Testis (tissue), 3 donors: ENCODE data around the gene TNFRSF8. TPM values are rescaled to one million over a fixed set of nuclear protein-coding genes. Genes with fewer than 3 reads are reported as not detected.

Source experiments
- DNase-seq: peaks from one replicate; pipeline ENCODE4 v3.0.0-alpha.2; 2019
- H3K27ac ChIP-seq, 2 donors: fragments of 200-600 bp; sonication (generic); one replicate each; pipeline ENCODE4 v1.5.1; 2019
- H3K27me3 ChIP-seq: fragments of 200-600 bp; sonication (generic); one replicate; pipeline ENCODE4 v1.5.1; 2019
- H3K36me3 ChIP-seq: fragments of 200-600 bp; sonication (generic); one replicate; pipeline ENCODE4 v1.5.1; 2017; ENCODE audit warnings: low read depth; ENCODE audit errors: missing control alignments
- H3K4me1 ChIP-seq: fragments of 200-600 bp; sonication (generic); one replicate; pipeline ENCODE4 v1.5.1; 2019
- H3K4me3 ChIP-seq, 2 donors: fragments of 200-600 bp; sonication (generic); one replicate each; pipeline ENCODE4 v1.5.1; 2017 to 2019
- H3K9me3 ChIP-seq: fragments of 200-600 bp; sonication (generic); one replicate; pipeline ENCODE4 v1.5.1; 2017
- POLR2A ChIP-seq: fragments of 450-650 bp; IDR thresholded peaks from one replicate; pipeline ENCODE4 v1.6.1; 2017; ENCODE audit warnings: antibody characterized with exemption, mild to moderate bottlenecking, moderate library complexity
- WGBS, 2 donors: methylation state at CpG; one replicate each; pipeline ENCODE4 v1.1.5; 2018; 5-methylcytosine and 5-hydroxymethylcytosine counted together
- intact Hi-C: fragments of 100-400 bp; cut with DNase I; formaldehyde crosslinking; loops from one replicate; pipeline ENCODE4 v1.15.1; 2023; ENCODE audit warnings: low total_unique reads
- polyA plus RNA-seq: library from polyadenylated mRNA; stranded (reverse); fragments of 350-450 nt; fragmentation: Illumina TruSeq; extraction: RNeasy Lipid Tissue Mini Kit (QIAGEN cat#74804); gene quantifications from one replicate; pipeline ENCODE4 v1.2.3, GENCODE V29; 2014; ENCODE audit warnings: low read depth, low replicate concordance; ENCODE audit not compliant: insufficient read depth
- total RNA-seq, 2 donors: library from RNA; depleted of rRNA; stranded (reverse); fragments of >200 nt; gene quantifications; one replicate each; pipeline ENCODE4 v1.2.3, GENCODE V29; 2016
- TF ChIP-seq, protein P1 (sequence below), 3 experiments: fragments of 450-650 bp in 2 of 3; fragments of 200-600 bp in 1 of 3; sonication (generic) in 1 of 3; IDR thresholded peaks; one replicate each; pipeline ENCODE4 v1.5.1; 2016 to 2019; ENCODE audit warnings: antibody characterized with exemption in 3 of 3, mild to moderate bottlenecking in 2 of 3, moderate library complexity in 1 of 3

TNFRSF8 gene
- total and polyA plus RNA-seq, 3 donors from 2014 or later, result 5.0 to 6.9 (median 5.4) TPM

- no peak overlapping the region for H3K4me3 ChIP-seq
- intact Hi-C loops, result no loop called here
These were observed 121.0 kb downstream of the TNFRSF8 start for GRCh38 chr1:12184008-12184681.

GRCh38 chr1:12185036-12185917 is 122.2 kb downstream of the TNFRSF8 start:
- Histone ChIP-seq H3K27me3 (no peaks in the 10 kb centered on the region), H3K36me3 (no peaks in the 10 kb centered on the region), H3K27ac (peak overlapping the region; percentile 27 to 70), H3K4me3 (no peak overlapping the region), H3K4me1 (peaks cover 13% of the 10 kb centered on the region), H3K9me3 (no peaks in the 10 kb centered on the region)
- no peak for TF ChIP-seq POLR2A
- TF ChIP-seq, protein P1, sequence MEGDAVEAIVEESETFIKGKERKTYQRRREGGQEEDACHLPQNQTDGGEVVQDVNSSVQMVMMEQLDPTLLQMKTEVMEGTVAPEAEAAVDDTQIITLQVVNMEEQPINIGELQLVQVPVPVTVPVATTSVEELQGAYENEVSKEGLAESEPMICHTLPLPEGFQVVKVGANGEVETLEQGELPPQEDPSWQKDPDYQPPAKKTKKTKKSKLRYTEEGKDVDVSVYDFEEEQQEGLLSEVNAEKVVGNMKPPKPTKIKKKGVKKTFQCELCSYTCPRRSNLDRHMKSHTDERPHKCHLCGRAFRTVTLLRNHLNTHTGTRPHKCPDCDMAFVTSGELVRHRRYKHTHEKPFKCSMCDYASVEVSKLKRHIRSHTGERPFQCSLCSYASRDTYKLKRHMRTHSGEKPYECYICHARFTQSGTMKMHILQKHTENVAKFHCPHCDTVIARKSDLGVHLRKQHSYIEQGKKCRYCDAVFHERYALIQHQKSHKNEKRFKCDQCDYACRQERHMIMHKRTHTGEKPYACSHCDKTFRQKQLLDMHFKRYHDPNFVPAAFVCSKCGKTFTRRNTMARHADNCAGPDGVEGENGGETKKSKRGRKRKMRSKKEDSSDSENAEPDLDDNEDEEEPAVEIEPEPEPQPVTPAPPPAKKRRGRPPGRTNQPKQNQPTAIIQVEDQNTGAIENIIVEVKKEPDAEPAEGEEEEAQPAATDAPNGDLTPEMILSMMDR (IDR thresholded peaks at IDR 0.05), result no peak
- WGBS, 2 donors, result 73% methylated on average over 17 to 19 of the region's 19 CpGs
- intact Hi-C loops, result no loop called here
- DNase-seq, result no peak

More at GRCh38 chr1:12184008-12184681, 121.0 kb downstream of the TNFRSF8 start:
- Histone ChIP-seq H3K36me3 (no peaks in the 10 kb centered on the region), H3K9me3 (no peaks in the 10 kb centered on the region), H3K27ac (peak overlapping the region; percentile 27 to 70), H3K4me1 (peaks cover 13% of the 10 kb centered on the region), H3K27me3 (no peaks in the 10 kb centered on the region)
- WGBS, 2 donors, result 26% methylated on average over 7 to 8 of the region's 10 CpGs
- DNase-seq, result peak; percentile 53
- TF ChIP-seq, protein P1 (IDR thresholded peaks at IDR 0.05), result no peak
- no peak for TF ChIP-seq POLR2A

GRCh38 chr1:12185918-12186678 is 123.0 kb downstream of the TNFRSF8 start:
- intact Hi-C loops, result no loop called here
- H3K36me3 ChIP-seq, result no peaks in the 10 kb centered on the region
- H3K27ac ChIP-seq, result peak overlapping the region in 1 of 2 donors; percentile 70
- no peaks in the 10 kb centered on the region for H3K9me3 ChIP-seq
- peaks cover 13% of the 10 kb centered on the region for H3K4me1 ChIP-seq
- 80 to 81% methylated on average over 13 of the region's 13 CpGs for WGBS, 2 donors
- H3K4me3 ChIP-seq, result no peak overlapping the region
- no peak for DNase-seq
- no peak for TF ChIP-seq POLR2A
- TF ChIP-seq, protein P1 (IDR thresholded peaks at IDR 0.05), result no peak
- H3K27me3 ChIP-seq, result no peaks in the 10 kb centered on the region

- WGBS, 2 donors, result 79 to 91% methylated on average over 3 to 4 of the region's 4 CpGs
- Histone ChIP-seq H3K27ac (no peak overlapping the region), H3K4me1 (peaks cover 13% of the 10 kb centered on the region)
These were observed 123.5 kb downstream of the TNFRSF8 start for GRCh38 chr1:12186679-12186985.

More at GRCh38 chr1:12186679-12186985, 123.5 kb downstream of the TNFRSF8 start:
- H3K27me3 ChIP-seq, result no peaks in the 10 kb centered on the region
- DNase-seq, result no peak
- no peaks in the 10 kb centered on the region for H3K36me3 ChIP-seq
- intact Hi-C loops, result no loop called here
- TF ChIP-seq, protein P1 (IDR thresholded peaks at IDR 0.05), result no peak
- no peak overlapping the region for H3K4me3 ChIP-seq
- H3K9me3 ChIP-seq, result no peaks in the 10 kb centered on the region
